Stimulated activated CD4-positive, alpha-beta T cell treated with anti-CD3 and anti-CD28 coated beads, Interleukin-15, amount 100 ng/mL, for 24 hours (primary cell): ENCODE measurements around the gene SLC9C2.
"Not testable (repeated sequence)": the region's sequence is repeated elsewhere in the genome, so short reads cannot be mapped to it uniquely, and the experiment has no call there.

Experiments used
- DNase-seq: peaks from one replicate; pipeline ENCODE4 v3.0.0-alpha.2; 2020

Gene SLC9C2

GRCh38 chr1:173603056-173603591 lies at the start of gene SLC9C2:
Gene SLC9C2, minus strand, starts transcription at chr1:173603072. Its CDS starts 1,296 bp downstream, at chr1:173601776.
- DNase-seq: no peak

- no peak for DNase-seq
Measured at GRCh38 chr1:173648880-173649605, 46.2 kb upstream of the SLC9C2 start.

- DNase-seq: no peak
Measured at GRCh38 chr1:173646656-173647055, 43.8 kb upstream of the SLC9C2 start.

- DNase-seq: not testable (repeated sequence)
Measured at GRCh38 chr1:173642450-173643139, 39.7 kb upstream of the SLC9C2 start.

GRCh38 chr1:173639102-173639501 lies 36.2 kb upstream of the SLC9C2 start:
- DNase-seq: no peak

- DNase-seq: no peak
Measured at GRCh38 chr1:173638043-173639021, 35.5 kb upstream of the SLC9C2 start.

GRCh38 chr1:173637236-173638042 lies 34.6 kb upstream of the SLC9C2 start:
- not testable (repeated sequence) for DNase-seq

GRCh38 chr1:173635116-173635515 lies 32.2 kb upstream of the SLC9C2 start, which contains the start of gene TEX50:
Gene TEX50, plus strand, starts transcription at chr1:173635338. Its CDS starts 184 bp downstream, at chr1:173635522.
- DNase-seq: no peak

GRCh38 chr1:173628888-173629287 lies 26.0 kb upstream of the SLC9C2 start:
- no peak for DNase-seq

GRCh38 chr1:173627269-173627668 lies 24.4 kb upstream of the SLC9C2 start:
- DNase-seq: no peak

GRCh38 chr1:173616859-173617258 lies 14.0 kb upstream of the SLC9C2 start:
- no peak for DNase-seq

GRCh38 chr1:173613086-173613485 lies 10.2 kb upstream of the SLC9C2 start:
- not testable (repeated sequence) for DNase-seq

- DNase-seq: no peak
Measured at GRCh38 chr1:173608503-173609216, 5.8 kb upstream of the SLC9C2 start.

GRCh38 chr1:173601588-173601987 lies 1.3 kb downstream of the SLC9C2 start:
- no peak for DNase-seq

- DNase-seq: no peak
Measured at GRCh38 chr1:173596097-173596825, 6.6 kb downstream of the SLC9C2 start.

- DNase-seq: not testable (repeated sequence)
Measured at GRCh38 chr1:173591138-173591537, 11.7 kb downstream of the SLC9C2 start.

- no peak for DNase-seq
Measured at GRCh38 chr1:173590557-173590956, 12.3 kb downstream of the SLC9C2 start.

GRCh38 chr1:173581383-173582079 lies 21.3 kb downstream of the SLC9C2 start:
- no peak for DNase-seq

GRCh38 chr1:173580658-173581057 lies 22.2 kb downstream of the SLC9C2 start:
- DNase-seq: no peak

- no peak for DNase-seq
Measured at GRCh38 chr1:173580071-173580470, 22.8 kb downstream of the SLC9C2 start.
